ENCODE data around the gene KHDC1. TPM values are rescaled to one million over a fixed set of nuclear protein-coding genes. Genes with fewer than 3 reads are reported as not detected.
A peak's percentile ranks its signal among the peaks of the same experiment; 100 is the strongest.
"Not testable (repeated sequence)": the region's sequence is repeated elsewhere in the genome, so short reads cannot be mapped to it uniquely, and the experiment has no call there.

KHDC1 gene
- total RNA-seq, 4 donors from 2014 or later, result 0.30 to 1.9 (median 1.6) TPM; not detected in 1

DNA sequence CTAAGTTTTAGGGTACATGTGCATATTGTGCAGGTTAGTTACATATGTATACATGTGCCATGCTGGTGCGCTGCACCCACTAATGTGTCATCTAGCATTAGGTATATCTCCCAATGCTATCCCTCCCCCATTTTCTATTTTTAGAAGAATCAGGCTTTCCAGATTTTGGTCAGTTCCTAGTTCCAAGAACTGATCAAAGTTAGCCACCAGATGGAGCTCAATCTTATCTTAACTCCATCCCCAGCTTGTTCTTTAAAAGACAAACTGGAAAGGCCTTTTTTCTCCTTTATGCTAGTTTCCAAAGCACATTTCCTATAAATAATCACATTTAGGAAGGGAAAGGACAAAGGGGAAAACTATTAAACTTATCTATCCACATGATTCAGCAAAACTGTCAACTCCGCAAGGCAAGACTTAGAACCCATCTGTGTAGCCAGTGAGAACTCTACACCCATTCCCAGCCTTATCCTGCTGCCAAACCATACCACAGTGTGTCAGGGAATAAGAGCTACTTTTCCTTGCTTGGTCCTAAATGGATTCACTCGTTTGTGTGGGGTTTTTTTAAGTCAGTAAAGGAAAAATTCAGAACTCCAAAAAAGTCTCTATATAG lies 22.8 kb upstream of the KHDC1 start:
- WGBS, 2 donors, result 43 to 59% methylated on average over 3 of the region's 3 CpGs
- Histone ChIP-seq H3K9me3 (no peaks in the 10 kb centered on the region), H3K4me1 (no peaks in the 10 kb centered on the region), H3K27ac (no peak overlapping the region), H3K4me3 (no peak overlapping the region), H3K27me3 (no peaks in the 10 kb centered on the region), H3K36me3 (no peaks in the 10 kb centered on the region)
- intact Hi-C loops (cut with DNase I), result loop anchor here (2.0 kb wide), 1 partner anchor 41 kb away; no protein-coding TSS in a partner anchor
- no peak for DNase-seq
- TF ChIP-seq POLR2A (IDR thresholded peaks at IDR 0.05), result no peak
- TF ChIP-seq, protein P1, sequence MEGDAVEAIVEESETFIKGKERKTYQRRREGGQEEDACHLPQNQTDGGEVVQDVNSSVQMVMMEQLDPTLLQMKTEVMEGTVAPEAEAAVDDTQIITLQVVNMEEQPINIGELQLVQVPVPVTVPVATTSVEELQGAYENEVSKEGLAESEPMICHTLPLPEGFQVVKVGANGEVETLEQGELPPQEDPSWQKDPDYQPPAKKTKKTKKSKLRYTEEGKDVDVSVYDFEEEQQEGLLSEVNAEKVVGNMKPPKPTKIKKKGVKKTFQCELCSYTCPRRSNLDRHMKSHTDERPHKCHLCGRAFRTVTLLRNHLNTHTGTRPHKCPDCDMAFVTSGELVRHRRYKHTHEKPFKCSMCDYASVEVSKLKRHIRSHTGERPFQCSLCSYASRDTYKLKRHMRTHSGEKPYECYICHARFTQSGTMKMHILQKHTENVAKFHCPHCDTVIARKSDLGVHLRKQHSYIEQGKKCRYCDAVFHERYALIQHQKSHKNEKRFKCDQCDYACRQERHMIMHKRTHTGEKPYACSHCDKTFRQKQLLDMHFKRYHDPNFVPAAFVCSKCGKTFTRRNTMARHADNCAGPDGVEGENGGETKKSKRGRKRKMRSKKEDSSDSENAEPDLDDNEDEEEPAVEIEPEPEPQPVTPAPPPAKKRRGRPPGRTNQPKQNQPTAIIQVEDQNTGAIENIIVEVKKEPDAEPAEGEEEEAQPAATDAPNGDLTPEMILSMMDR (IDR thresholded peaks at IDR 0.05), result peak in 3 of 6 experiments; percentile 20 to 46 (median 27)

DNA sequence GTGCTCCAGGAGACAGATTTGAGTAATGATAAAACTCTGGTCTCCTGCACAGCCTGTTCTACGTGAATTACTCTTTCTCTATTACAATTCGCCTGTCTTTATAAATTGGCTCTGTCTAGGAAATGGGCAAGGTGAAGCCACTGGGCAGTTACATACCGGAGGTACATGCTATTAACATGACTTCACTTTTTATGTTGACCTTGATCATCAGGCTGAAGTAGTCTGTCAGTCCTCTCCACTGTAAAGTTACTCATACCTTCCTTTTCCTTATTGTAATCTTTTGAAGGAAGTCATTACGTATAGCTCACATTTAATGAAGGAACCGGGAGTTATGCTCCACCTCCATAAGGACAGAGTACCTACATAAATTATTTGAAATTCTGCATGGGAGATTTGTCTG lies 19.9 kb upstream of the KHDC1 start:
- H3K9me3 ChIP-seq, result no peaks in the 10 kb centered on the region
- no peaks in the 10 kb centered on the region for H3K27me3 ChIP-seq
- no peak overlapping the region for H3K4me3 ChIP-seq
- no peak for TF ChIP-seq POLR2A (IDR thresholded peaks at IDR 0.05)
- TF ChIP-seq, protein P1 (IDR thresholded peaks at IDR 0.05), result no peak
- WGBS, 2 donors, result 71 to 79% methylated on average over 5 of the region's 5 CpGs
- intact Hi-C loops (cut with DNase I), result no loop called here
- no peak overlapping the region for H3K27ac ChIP-seq
- H3K36me3 ChIP-seq, result no peaks in the 10 kb centered on the region
- DNase-seq, result no peak
- no peaks in the 10 kb centered on the region for H3K4me1 ChIP-seq

DNA sequence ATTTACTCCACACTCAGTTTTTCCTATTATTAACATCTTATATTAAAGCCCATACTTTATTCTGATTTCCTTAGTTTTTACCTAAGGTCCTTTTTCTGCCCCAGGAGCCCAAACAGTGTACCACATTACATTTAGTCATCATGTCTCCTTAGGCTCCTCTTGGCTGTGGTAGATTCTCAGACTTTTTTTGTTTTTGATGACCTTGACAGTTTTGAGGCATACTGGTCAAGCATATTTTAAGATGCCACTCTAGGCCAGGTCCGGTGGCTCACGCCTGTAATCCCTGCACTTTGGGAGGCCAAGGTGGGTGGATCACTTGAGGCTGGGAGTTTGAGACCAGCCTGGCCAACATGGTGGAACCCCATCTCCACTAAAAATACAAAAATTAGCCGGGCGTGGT lies 18.7 kb upstream of the KHDC1 start:
- intact Hi-C loops (cut with DNase I); H3K36me3 ChIP-seq; H3K4me1 ChIP-seq; DNase-seq; H3K27ac ChIP-seq; H3K4me3 ChIP-seq; H3K9me3 ChIP-seq; H3K27me3 ChIP-seq: not testable (repeated sequence)
- 96 to 100% methylated on average over 2 to 4 of the region's 4 CpGs for WGBS, 2 donors

DNA sequence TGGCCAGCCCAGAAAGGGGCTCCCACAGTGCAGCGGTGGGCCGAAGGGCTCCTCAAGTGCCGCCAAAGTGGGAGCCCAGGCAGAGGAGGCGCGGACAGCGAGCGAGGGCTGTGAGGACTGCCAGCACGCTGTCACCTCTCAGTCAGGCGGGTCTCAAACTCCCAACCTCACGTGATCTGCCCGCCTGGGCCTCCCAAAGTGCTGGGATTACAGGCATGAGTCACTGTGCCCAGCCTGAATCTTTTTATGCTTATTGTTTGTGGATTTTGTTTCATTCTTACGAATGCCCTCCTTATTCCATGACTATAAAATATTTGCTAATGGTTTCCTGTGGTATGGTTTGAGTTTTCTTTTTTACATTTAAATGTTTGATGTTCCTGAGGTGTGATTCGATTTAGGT lies 6.3 kb upstream of the KHDC1 start:
- intact Hi-C loops (cut with DNase I); DNase-seq; H3K4me1 ChIP-seq; H3K4me3 ChIP-seq; H3K27me3 ChIP-seq; H3K9me3 ChIP-seq; H3K27ac ChIP-seq: not testable (repeated sequence)
- H3K36me3 ChIP-seq, result peaks cover 0 to 35% (median 0%) of the 10 kb centered on the region in 3 donors
- WGBS, 2 donors, result 70 to 77% methylated on average over 8 of the region's 13 CpGs

DNA sequence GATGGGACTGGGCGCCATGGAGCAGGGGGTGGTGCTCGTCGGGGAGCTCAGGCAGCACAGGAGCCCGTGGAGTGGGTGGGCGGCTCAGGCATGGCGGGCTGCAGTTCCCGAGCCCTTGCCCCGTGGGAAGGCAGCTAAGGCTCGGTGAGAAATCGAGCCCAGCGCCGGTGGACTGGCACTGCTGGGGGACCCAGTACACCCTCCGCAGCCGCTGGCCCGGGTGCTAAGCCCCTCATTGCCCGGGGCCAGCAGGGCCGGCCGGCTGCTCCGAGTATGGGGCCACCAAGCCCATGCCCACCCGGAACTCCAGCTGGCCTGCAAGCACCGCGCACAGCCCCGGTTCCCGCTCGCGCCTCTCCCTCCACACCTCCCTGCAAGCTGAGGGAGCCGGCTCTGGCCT lies 5.9 kb upstream of the KHDC1 start:
- DNase-seq, H3K27ac ChIP-seq: not testable (repeated sequence)

DNA sequence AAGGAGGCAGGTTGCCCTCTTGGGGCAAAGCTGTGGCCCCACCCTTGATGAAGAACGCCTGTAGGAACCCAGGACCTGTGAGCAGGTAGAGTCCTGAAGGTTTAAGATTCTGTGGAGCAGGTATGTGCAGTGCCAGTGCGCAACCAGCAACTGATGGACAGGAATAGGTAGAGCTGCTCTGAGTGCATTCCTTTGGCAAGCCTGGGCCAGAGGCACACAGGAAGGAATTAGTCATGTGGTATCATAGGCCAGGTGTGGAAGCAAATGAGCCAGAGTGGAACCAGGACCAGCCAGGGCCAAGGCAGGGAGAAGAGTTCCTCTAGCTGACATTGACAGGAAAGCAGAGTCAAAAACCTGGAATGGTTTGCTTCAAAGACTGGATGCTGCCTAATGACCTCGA lies 1.4 kb upstream of the KHDC1 start:
- no peak for DNase-seq
- Histone ChIP-seq H3K4me1 (peaks cover 10 to 31% (median 19%) of the 10 kb centered on the region in 3 donors), H3K4me3 (no peak overlapping the region), H3K36me3 (no peaks in the 10 kb centered on the region), H3K27me3 (no peaks in the 10 kb centered on the region), H3K27ac (peak overlapping the region; percentile 61 to 81 (median 75)), H3K9me3 (no peaks in the 10 kb centered on the region)
- TF ChIP-seq POLR2A (IDR thresholded peaks at IDR 0.05), result peak in 1 of 4 donors; percentile 7
- TF ChIP-seq, protein P1 (IDR thresholded peaks at IDR 0.05), result no peak
- WGBS, 2 donors, result 17 to 68% methylated on average over 2 to 3 of the region's 3 CpGs
- intact Hi-C loops (cut with DNase I), result no loop called here

More for the DNA sequence above, 5.9 kb upstream of the KHDC1 start:
- Histone ChIP-seq H3K4me1 (peaks cover 4 to 11% (median 6%) of the 10 kb centered on the region in 3 donors), H3K36me3 (peaks cover 0 to 31% (median 0%) of the 10 kb centered on the region in 3 donors)
- H3K4me3 ChIP-seq; H3K27me3 ChIP-seq; intact Hi-C loops (cut with DNase I); H3K9me3 ChIP-seq: not testable (repeated sequence)
- 100% methylated on average over 1 of the region's 27 CpGs; no CpG with 5 or more reads in 1 of the 2 donors for WGBS, 2 donors

DNA sequence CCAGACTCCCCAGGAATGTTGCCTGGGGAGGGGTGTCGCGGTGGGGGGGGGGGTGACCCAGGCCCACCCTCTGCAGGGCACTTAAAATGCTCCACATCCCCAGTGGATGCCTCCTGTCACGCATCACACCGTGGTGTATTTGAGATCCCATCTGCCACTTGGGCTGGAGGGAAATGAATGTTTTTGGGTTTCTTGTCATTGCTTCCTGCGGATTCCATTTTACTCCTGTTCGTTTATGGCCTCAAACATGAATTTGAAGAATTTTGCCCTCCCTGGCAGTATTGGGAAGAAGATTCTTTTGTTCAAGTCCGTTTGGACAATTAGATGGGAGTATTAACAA lies 544 bp upstream of the KHDC1 start:
- TF ChIP-seq, protein P1 (IDR thresholded peaks at IDR 0.05), result no peak
- TF ChIP-seq POLR2A (IDR thresholded peaks at IDR 0.05), result no peak
- Histone ChIP-seq H3K27ac (peak overlapping the region; percentile 42 to 81 (median 75)), H3K4me1 (peaks cover 10 to 31% (median 19%) of the 10 kb centered on the region in 3 donors), H3K4me3 (peak overlapping the region; percentile 55 to 68 (median 63)), H3K9me3 (no peaks in the 10 kb centered on the region), H3K27me3 (no peaks in the 10 kb centered on the region), H3K36me3 (no peaks in the 10 kb centered on the region)
- DNase-seq, result no peak
- WGBS, 2 donors, result 19 to 20% methylated on average over 5 to 7 of the region's 7 CpGs
- intact Hi-C loops (cut with DNase I), result no loop called here

Measured in esophagus squamous epithelium (tissue), 5 donors.